Cortex of kidney (tissue), 1 donor: Measurements from ENCODE around the gene PMEL.
"Not testable (repeated sequence)": the region's sequence is repeated elsewhere in the genome, so short reads cannot be mapped to it uniquely, and the experiment has no call there.

ENCODE experiments used
- DNase-seq: peaks from one replicate; lab custom pipeline; 2025; lab: John Stamatoyannopoulos, UW

The PMEL gene

DNA sequence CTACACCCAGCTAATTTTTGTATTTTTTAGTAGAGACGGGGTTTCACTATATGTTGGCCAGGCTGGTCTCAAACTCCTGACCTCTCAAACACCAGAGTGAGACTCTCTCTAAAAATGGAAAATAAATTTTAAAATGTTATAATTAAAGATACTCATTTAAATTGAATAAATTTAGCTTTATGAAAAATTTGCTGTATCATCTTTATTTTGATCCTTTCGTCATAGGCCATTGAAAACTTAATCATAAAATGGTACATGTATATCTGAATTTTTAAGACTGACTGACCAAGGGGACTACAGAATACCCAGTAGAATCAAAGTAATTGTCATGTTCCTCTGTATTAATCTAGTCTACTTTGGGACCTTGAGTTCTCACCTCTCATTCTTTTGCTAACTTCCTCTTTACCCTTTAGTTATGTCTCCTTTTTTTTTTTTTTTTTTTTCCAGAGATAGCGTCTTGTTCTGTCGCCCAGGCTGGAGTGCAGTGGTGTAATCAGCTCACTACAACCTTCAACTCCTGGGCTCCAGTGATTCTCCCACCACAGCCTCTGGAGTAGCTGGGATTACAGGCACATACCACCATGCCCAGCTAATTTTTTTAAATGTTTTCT is 17.5 kb upstream of the PMEL start:
- DNase-seq, result no peak

DNA sequence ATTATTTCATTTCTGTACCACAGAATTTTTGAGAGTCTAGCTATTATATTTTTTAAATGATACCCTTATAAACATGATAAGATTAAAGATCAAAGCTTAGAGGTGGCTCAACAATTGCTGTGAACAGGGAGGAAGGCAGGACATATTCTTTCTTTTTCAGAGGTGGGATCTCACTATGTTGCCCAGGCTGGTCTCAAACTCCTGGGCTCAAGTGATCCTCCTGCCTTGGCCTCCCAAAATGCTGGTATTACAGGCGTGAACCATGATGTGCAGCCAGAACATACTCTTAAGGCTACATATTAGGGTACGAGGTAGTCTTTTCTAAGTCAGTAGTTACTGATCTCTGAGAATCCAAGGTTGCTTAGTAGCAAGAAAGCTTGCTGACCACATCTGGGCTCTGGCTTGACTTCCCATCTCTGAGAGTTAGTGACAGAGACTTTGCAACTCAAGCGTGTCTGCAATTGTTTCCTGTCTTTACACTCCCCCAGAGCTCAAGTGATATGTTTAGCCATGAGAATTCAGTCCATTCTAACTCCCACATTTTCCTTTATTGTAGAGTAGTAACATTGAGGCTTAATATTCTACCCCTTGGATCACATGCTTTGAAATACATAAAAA is 16.6 kb upstream of the PMEL start:
- no peak for DNase-seq

- not testable (repeated sequence) for DNase-seq
These were observed 16.0 kb upstream of the PMEL start for GRCh38 chr12:55981882-55982281.

DNA sequence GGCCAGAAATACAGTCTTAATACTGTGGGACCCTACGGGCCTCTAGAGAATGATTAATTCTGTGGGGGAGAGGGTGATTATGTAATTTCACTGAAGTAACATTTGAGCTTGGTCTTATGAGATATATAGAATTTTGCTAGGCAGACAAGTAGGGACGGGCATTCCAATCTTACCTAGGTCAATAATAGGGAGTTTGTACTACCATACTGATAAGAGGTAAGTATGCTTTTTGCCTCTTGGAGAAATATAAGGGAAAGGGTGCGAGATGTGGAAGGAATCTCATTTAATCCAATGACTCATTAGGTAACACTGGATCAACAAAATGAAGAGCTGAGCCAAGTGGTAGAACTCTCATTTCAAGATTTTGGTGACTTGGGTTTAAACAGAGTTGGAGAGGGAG is 13.2 kb upstream of the PMEL start:
- DNase-seq, result no peak

- DNase-seq, result no peak
These were observed 12.6 kb upstream of the PMEL start for GRCh38 chr12:55978393-55978792.

DNA sequence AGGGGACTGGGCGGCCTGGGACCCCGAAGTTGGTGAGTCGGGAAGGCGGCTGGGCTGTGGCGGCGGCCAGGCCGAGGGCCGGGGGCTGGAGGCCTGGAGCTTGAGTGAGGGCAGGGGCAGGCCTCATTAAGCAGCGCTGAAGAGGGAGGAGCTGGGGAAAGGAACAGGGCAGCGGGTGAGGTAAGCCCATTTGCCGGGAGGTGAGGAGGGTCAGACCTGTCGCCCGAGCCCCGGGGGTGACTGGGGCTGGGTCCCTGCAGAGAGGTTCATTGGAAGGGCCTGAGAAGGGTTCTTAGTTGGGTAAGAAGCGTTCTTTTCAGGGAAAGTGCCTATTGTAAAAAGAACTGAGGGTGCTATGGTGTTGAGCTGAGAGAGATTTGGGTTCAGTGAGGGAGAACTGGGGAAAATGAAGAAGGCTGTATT is 8.5 kb upstream of the PMEL start:
- DNase-seq, result no peak

- peak; percentile 54 for DNase-seq
These were observed 7.9 kb upstream of the PMEL start, which contains the start of gene RAB5B for GRCh38 chr12:55973599-55974307. RAB5B (plus strand) TSS chr12:55974078; CDS start chr12:55986961, 12,883 bp downstream.

DNA sequence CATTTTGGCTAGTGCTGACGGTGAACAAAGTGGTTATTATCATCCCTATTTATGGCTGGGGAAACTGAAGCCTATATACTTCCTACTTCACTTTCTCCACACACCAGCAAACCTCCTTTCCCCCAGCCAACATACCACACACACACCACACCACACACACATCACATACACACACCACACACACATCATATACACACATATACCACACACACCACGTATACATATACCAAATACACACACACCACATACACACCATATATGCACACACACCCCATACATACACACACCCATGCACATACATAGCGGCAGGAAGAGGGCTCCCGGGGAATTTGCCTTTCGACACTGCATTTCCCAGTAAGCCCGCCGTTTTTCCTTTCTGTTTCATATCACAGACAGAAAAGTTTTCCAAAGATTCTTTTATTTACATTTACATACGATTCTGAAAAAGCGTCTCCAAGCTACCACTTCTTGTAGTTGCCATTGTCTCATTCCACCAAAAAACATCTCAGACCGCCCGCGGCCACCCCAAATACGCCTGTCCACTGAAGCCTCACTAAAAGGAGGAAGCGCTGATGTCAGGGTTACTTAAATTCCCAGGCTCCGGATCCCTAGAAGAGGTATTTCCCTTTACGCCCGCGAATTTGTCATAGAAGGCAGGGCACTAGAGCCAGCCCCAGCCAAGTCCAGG is 7.2 kb upstream of the PMEL start:
- DNase-seq, result no peak

DNA sequence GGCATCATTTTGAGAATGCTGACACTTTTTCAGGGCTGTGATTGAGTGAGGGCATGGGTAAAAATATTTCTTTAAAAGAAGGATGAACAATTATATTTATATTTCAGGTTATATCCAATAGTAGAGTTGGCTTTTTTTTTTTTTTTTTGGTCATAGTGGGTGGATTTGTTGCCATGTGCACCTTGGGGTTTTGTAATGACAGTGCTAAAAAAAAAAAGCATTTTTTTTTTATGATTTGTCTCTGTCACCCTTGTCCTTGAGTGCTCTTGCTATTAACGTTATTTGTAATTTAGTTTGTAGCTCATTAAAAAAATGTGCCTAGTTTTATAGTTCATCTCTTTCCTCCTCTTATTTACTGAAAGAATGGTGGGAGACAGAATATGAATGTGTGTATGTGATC is 6.6 kb upstream of the PMEL start:
- no peak for DNase-seq

- DNase-seq, result no peak
These were observed 6.2 kb upstream of the PMEL start for GRCh38 chr12:55972042-55972441.

DNA sequence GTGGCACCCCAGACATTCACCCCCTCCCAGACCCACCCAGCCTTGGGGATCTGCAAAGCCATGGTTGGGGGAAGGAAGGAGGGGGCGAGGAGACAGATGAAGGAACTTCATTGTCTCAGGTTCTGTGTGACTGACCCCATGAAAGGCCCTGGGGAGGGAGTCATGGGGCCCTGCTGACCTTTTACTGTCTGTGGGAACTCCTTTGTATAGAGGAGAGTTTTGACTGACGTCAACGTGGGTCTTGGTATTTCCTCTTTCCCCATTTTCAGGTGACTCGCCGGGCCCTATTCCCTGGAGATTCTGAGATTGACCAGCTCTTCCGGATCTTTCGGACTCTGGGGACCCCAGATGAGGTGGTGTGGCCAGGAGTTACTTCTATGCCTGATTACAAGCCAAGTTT is 4.9 kb upstream of the PMEL start:
- DNase-seq, result no peak

- no peak for DNase-seq
These were observed 3.5 kb upstream of the PMEL start for GRCh38 chr12:55969356-55969755.

GRCh38 chr12:55966408-55967281 is 803 bp upstream of the PMEL start, which contains the start of gene CDK2:
CDK2 (plus strand) TSS chr12:55966830; CDS start chr12:55967009, 179 bp downstream.
- no peak for DNase-seq

DNA sequence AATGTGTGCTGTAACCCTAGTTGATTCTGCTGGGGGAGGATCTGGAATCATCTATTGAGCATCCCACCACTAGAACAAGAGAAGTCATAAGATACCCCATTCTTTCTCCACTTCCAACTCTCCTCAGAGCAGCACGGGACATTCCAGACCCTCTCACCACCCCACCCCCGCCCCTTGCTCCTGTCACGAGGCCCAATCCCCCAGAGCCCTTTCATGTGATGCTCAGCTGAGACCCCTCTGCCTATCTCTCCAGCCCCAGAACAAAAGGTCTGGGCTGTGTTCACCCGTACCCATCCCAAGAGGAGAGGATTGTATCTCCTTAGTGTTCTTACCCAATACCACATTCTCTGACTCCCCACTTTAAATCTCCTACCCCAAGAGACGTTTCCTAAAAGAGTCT is 602 bp downstream of the PMEL start:
- no peak for DNase-seq

DNA sequence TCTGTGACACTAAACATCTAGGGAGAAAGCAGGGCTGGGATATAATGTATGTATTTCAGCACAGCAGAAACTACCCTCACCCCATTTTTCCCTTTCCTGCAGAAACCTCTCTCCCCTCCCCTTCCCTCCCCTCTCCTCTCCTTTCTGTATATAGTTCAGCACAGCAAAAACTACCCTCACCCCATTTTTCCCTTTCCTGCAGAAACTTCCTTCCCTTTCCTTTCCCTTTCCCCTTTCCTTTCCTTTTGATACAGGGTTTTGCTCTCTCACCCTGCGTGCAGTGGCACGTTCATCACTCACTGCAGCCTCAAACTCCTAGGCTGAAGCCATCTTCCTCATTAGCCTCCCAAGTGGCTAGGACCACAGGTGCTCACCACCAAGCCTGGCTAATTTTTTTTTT is 2.1 kb downstream of the PMEL start:
- no peak for DNase-seq

- no peak for DNase-seq
These were observed 8.6 kb downstream of the PMEL start for GRCh38 chr12:55957106-55957859.

GRCh38 chr12:55955800-55956508 is 9.9 kb downstream of the PMEL start:
- no peak for DNase-seq

DNA sequence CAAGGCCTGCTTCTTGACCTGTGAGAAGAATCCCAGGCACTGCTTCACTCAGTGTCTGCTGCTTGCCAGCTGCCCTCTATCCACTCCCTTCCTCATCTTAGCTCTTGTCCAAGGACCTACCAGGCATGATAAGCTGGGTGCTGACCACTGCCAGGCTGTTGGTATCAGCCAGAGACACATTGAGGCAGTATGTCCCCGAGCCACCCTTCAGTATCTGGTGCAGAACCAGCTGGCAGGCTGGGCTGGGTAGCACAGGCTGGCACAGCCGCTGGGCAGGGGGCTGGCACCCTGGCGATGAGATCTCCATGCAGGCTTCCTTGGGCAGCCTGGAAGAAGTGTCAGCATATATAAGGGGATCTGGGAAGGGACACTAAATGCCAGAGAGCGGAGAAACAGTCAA is 10.5 kb downstream of the PMEL start:
- no peak for DNase-seq

DNA sequence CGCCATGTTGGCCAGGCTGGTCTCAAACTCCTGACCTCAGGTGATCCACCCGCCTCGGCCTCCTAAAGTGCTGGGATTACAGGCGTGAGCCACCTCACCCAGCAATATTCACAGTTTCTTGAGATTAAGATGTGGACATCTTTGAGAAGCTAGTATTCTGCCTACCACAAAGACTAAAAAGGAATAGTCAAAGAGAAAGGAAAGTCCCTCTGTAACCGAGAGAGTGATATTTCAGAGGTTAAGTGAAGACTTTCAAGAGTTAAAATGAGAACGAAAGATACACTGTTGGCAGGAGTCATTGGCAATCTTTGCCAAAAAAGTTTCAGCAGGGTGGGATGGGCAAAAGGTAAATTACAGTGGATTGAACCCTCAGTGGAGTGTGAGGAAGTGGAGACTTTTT is 19.3 kb downstream of the PMEL start:
- DNase-seq, result no peak

- no peak for DNase-seq
These were observed 23.2 kb downstream of the PMEL start for GRCh38 chr12:55942577-55943136.
